A673 (cell line): Measurements from ENCODE around the gene CUX1.

ENCODE experiments used
- EZH2 ChIP-seq: fragments of 200-600 bp; sonication (generic); IDR thresholded peaks from 2 replicates; pipeline ENCODE4 v1.6.1; 2017; ENCODE audit warnings: borderline replicate concordance, low read depth, mild to moderate bottlenecking, mixed read lengths, antibody characterized with exemption, low read length; ENCODE audit not compliant: poor library complexity, severe bottlenecking
- TF ChIP-seq, protein P1 (sequence below): fragments of 300-800, 200-600 bp; sonication (generic); conservative IDR thresholded peaks from 2 replicates; pipeline ENCODE4 v1.5.1; 2017; ENCODE audit warnings: low read depth, mild to moderate bottlenecking, antibody characterized with exemption, low read length, moderate library complexity, mixed read lengths

DNA sequence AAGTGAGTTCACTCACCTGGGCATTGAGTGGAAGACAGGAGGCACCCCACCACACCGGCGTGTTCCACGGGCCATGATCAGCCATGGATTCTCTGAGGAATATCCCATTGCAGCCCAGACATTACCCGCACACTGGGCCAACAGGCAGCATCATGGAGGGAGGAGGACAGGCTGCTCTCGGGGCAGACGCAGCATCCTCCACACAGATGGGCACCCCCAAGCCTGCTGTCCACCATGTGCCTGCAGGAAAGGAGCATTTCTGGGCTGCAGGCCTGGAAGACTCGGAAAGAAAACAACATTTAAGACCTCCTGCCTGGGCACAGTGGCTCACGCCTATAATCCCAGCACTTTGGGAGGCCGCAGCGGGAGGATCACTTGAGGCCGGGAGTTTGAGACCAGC is 398.3 kb downstream of the CUX1 start:
- TF ChIP-seq, protein P1, sequence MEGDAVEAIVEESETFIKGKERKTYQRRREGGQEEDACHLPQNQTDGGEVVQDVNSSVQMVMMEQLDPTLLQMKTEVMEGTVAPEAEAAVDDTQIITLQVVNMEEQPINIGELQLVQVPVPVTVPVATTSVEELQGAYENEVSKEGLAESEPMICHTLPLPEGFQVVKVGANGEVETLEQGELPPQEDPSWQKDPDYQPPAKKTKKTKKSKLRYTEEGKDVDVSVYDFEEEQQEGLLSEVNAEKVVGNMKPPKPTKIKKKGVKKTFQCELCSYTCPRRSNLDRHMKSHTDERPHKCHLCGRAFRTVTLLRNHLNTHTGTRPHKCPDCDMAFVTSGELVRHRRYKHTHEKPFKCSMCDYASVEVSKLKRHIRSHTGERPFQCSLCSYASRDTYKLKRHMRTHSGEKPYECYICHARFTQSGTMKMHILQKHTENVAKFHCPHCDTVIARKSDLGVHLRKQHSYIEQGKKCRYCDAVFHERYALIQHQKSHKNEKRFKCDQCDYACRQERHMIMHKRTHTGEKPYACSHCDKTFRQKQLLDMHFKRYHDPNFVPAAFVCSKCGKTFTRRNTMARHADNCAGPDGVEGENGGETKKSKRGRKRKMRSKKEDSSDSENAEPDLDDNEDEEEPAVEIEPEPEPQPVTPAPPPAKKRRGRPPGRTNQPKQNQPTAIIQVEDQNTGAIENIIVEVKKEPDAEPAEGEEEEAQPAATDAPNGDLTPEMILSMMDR = no peak
- no peak for TF ChIP-seq EZH2
